WERI-Rb-1 (cell line): ENCODE measurements around the gene PAPOLB.

Experiments used
- DNase-seq: peaks from one replicate; pipeline ENCODE4 v3.0.0-alpha.2; 2020
- H3K27ac ChIP-seq: fragments of 250-450 bp; sonication (Bioruptor Pico); 2 replicates; pipeline ENCODE4 v1.5.1; 2020; ENCODE audit warnings: mild to moderate bottlenecking, moderate library complexity
- H3K27me3 ChIP-seq: fragments of 250-450 bp; sonication (Bioruptor Pico); 2 replicates; pipeline ENCODE4 v1.5.1; 2021; ENCODE audit warnings: mild to moderate bottlenecking, low read depth, moderate library complexity; ENCODE audit not compliant: insufficient read depth, severe bottlenecking
- H3K36me3 ChIP-seq: fragments of 250-450 bp; sonication (Bioruptor Pico); 2 replicates; pipeline ENCODE4 v1.5.1; 2020; ENCODE audit warnings: mild to moderate bottlenecking, moderate library complexity
- H3K4me3 ChIP-seq: 2 replicates; pipeline ENCODE4 v1.5.1; 2011; ENCODE audit warnings: low read depth, mild to moderate bottlenecking, control low read depth, low read length
- H3K9me3 ChIP-seq: fragments of 250-450 bp; sonication (Bioruptor Pico); 2 replicates; pipeline ENCODE4 v1.5.1; 2021; ENCODE audit warnings: mild to moderate bottlenecking, moderate library complexity; ENCODE audit not compliant: severe bottlenecking
- CTCF ChIP-seq: IDR thresholded peaks from 2 replicates; pipeline ENCODE4 v1.5.1; 2011; ENCODE audit warnings: low read depth, mild to moderate bottlenecking, control low read depth, inconsistent platforms, low read length

The PAPOLB gene

DNA sequence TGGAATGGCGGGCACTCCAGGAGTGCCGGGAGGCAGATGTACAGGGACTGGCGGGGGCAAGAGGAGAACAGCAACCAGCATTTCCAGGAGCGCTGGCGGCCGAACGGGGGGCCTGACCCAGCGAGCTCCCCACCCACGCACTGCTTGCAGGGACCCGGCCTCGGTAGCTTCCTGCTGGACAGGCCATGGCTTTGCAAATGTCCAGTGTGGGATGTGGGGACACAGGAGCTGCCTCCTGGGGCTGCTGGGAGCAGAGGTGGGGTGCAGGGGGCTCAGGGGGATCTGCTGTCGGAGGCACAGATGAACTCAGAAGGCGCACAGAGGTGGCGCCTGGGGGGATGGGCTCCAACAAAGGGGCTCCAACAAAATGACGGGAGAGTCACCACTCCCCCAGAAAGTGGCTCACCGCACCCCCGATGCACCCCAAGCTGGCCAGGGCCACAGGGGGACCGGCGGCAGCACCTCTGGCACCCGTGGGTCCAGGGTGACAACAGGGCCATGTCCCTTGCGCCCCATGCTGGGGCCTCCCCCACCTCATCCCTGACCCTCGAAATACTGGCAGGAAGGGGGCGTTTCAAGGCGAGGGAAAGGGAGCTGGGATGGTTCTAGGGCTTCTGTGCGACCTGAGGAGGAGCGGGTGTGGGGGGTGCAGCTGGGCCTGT is 45.3 kb downstream of the PAPOLB start:
- Histone ChIP-seq H3K4me3 (no peak overlapping the region), H3K9me3 (no peaks in the 10 kb centered on the region), H3K27ac (no peak overlapping the region), H3K27me3 (no peaks in the 10 kb centered on the region), H3K36me3 (peaks cover 15% of the 10 kb centered on the region)
- no peak for DNase-seq
- TF ChIP-seq CTCF: no peak

- Histone ChIP-seq H3K27ac (no peak overlapping the region), H3K36me3 (peaks cover 15% of the 10 kb centered on the region), H3K4me3 (no peak overlapping the region), H3K27me3 (no peaks in the 10 kb centered on the region), H3K9me3 (no peaks in the 10 kb centered on the region)
- DNase-seq: no peak
- TF ChIP-seq CTCF: peak; percentile 52
Measured at GRCh38 chr7:4815609-4816418, 46.0 kb downstream of the PAPOLB start.

GRCh38 chr7:4815121-4815520 is 46.7 kb downstream of the PAPOLB start:
- H3K36me3 ChIP-seq: peaks cover 20% of the 10 kb centered on the region
- H3K4me3 ChIP-seq: no peak overlapping the region
- TF ChIP-seq CTCF: no peak
- no peak overlapping the region for H3K27ac ChIP-seq
- DNase-seq: no peak
- no peaks in the 10 kb centered on the region for H3K27me3 ChIP-seq
- no peaks in the 10 kb centered on the region for H3K9me3 ChIP-seq

DNA sequence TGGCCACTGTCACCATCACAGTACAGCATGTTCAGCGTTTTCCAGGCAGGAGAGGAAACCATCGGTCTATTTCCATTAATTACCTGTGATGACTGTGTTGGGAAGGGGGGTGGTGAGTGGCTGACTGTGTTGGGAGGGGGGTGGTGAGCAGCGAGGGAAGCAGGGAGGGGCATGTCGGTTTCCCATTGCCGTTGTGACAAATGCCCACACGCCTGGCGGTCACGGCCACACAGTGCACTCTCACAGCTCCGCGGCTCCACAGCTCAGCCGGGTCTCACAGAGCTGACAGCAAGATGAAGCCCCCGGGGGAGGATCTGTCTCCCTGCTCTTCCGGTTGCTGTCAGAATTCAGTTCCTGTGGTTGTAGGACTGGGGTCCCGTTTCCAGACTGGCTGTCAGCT is 47.4 kb downstream of the PAPOLB start:
- no peak for TF ChIP-seq CTCF
- no peaks in the 10 kb centered on the region for H3K27me3 ChIP-seq
- no peak for DNase-seq
- peaks cover 22% of the 10 kb centered on the region for H3K36me3 ChIP-seq
- H3K27ac ChIP-seq: no peak overlapping the region
- no peak overlapping the region for H3K4me3 ChIP-seq
- H3K9me3 ChIP-seq: no peaks in the 10 kb centered on the region

DNA sequence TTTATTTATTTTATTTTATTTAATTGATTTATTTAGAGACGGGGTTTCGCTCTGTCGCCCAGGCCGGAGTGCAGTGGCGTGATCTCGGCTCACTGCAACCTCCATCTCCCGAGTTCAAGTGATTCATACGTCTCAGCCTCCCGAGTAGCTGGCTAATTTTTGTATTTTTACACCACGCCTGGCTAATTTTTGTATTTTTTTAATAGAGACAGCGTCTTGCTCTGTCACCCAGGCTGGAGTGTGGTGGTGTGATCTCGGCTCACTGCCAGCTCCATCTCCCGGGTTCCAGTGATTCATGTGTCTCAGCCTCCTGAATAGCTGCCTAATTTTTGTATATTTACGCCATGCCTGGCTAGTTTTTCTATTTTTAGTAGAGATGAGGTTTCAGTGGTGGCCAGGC is 52.2 kb downstream of the PAPOLB start:
- no peak for TF ChIP-seq CTCF
- Histone ChIP-seq H3K27me3 (no peaks in the 10 kb centered on the region), H3K36me3 (peaks cover 18% of the 10 kb centered on the region), H3K4me3 (no peak overlapping the region), H3K9me3 (no peaks in the 10 kb centered on the region), H3K27ac (no peak overlapping the region)
- DNase-seq: no peak
